ENCODE data around the gene SPATA18.
"Not testable (repeated sequence)": the region's sequence is repeated elsewhere in the genome, so short reads cannot be mapped to it uniquely, and the experiment has no call there.

Gene SPATA18

DNA sequence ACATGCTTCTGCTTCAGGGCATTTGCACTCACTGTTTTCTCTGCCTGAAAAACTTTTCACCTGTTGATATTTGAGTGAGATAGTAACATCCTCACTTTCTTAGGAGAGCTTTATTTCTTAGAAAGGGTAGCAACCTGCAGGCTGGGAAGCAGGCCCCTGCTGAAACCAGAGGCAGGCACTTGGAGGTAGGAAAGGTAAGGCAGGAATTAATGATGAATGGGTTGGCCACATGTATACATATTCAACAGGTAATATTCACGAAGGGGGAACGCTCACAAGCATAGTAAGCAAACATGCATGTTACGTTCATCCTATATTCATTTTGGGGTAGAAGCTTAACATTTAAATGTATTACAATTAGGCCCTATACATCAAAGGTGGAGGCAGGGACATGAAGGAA is 3.1 kb downstream of the SPATA18 start:
- DNase-seq = no peak

DNA sequence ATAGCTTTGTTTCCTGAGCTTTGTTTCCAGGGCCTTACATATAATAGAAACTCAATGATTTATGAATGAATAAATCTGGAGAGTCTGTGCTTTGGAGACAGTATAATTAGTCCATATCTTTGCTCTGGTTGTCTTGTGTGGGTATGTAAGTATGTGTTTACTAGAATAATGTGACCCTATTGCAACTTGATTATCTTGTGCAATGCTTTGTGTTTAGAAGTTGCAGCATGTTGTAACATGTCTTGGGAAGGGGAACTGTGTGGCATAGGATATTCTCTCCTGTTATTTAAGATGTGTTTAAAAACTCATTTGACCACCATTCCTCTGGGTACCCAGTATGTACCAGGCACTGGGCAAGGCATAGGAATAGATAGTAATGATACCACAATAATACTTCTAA is 6.1 kb downstream of the SPATA18 start:
- DNase-seq = no peak

DNA sequence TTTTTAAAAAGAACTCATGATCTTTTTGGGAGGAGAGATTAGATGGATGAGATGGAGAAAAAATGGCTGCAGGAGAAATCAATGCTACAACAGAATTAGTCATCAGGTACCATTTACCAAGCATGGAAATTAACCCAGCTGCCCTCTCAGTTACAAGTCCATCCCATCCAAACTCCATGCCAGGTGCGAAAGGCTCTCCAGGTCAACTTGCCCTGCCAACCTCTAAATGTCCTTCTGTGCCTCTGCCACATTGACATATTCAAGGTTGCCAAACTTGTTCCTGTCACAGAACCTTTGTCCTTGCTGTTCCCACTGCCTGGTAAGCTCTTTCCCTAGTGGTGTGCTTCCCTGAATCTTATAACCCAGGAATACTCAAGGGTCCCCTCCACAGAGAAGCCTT is 7.2 kb downstream of the SPATA18 start:
- DNase-seq = no peak

DNA sequence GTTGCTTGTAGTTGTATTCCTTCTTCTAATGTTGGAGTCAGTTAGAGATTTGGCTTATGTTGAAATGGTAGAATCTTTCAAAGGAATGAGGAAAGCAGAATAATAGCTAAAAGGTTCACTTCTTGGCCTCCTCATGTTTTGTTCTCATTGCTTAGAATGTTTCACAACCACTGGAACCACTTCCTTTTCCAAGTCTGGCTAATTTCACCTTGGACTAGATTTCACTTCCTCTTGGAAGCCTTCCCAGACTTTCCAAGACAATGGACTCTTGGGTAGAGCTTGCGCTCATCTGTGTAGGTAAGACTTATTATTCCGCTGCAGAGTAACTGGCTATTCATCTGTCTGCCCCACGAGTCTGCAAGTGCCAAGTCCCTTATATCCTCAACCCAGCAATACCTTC is 8.3 kb downstream of the SPATA18 start:
- no peak for DNase-seq

DNA sequence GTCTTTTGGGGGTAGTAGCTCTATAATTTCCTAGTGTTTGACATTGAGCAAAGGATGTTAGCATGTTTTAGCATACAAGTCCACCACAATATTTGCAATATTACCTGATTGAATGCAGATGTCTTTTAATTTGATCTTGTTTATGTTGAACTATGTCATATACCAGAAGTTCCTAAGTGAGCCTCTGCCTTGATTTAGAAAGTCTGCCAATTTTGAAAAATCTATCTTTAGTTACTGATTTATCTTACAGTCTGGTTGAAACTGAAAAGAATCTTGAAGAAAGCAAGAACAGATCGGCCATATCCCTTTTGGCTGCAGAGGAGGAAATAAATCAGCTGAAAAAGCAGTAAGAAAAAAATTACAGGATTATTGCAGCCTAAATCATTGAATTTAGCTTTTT is 18.5 kb downstream of the SPATA18 start:
- no peak for DNase-seq

DNA sequence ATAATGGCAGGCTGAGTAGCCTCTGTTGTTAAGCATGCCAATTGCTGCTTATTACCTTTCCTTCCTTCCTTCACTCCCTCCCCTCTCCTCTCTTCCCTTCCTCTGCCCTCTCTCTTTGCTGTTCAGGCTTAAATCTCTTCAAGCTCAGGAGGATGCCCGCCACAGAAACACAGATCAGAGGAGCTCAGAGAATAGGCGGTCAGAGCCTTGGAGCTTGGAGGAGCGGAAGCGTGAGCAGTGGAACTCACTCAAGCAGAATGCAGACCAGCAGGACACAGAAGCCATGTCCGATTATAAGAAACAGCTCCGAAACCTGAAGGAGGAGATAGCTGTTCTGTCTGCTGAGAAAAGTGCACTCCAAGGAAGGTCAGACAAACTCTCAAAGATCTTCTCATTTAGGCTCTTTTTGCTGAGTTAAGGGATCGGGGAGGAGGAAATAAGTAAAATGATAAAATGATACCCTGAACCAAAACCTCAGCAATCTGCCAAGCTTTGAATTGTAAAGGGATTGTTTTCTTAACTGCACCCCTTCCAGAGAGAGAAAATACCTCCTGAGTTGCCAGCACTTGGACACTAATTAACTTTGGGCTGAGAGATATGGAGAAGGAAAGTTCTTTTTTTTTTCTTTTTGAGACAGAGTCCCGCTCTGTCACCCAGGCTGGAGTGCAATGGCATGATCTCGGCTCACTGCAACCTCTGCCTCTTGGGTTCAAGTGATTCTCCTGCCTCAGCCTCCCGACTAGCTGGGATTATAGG is 20.9 kb downstream of the SPATA18 start:
- no peak for DNase-seq

DNA sequence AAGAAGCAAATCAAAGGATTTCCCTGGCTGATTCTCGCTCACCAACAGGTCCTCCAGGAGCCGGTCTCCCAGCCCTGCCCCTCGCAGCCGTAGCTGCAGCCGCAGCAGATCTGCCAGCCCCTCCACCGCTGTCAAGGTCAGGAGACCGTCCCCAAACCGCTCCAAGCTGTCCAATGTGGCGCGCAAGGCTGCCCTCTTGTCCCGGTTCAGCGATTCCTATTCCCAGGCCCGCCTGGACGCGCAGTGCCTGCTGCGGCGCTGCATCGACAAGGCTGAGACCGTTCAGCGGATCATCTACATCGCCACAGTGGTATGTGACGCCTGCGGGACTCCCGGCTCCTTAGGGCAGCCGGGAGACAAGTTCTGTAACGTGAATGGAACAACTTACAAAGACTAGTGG is 25.6 kb downstream of the SPATA18 start:
- no peak for DNase-seq

DNA sequence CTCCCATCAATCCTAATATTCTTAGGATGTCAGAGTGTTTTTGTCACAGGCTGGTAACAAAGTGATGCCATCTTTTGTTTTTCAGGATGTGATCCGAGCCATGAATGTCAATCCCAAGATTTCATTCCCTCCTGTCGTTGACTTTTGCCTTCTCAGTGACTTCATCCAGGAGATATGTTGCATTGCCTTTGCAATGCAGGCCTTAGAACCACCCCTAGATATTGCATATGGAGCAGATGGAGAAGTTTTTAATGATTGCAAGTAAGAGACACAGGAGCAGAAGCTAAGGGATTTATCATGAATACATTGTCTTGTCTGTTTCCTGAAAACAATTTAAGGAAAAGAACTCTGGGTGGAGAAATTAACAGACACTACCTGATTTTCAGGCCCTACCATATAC is 28.6 kb downstream of the SPATA18 start:
- no peak for DNase-seq

DNA sequence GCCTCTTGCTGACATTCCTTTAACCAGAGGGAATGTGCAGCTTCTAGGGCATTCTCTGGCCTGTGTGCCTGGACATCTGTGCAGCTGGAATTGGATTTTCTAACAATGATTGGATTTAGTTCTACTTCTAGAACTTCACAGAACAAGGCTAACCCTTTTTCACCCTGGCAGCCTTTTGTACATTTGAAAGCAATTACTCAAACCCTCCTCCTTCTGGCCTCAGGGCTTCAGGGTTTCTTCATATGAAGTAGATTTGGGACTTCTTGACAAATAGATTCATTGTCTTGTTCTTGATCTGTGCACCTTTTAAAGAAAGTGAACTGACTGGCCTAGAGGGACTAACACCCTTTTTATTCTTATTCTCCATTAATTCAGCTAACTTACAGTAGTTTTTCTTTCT is 30.1 kb downstream of the SPATA18 start:
- DNase-seq = no peak

DNA sequence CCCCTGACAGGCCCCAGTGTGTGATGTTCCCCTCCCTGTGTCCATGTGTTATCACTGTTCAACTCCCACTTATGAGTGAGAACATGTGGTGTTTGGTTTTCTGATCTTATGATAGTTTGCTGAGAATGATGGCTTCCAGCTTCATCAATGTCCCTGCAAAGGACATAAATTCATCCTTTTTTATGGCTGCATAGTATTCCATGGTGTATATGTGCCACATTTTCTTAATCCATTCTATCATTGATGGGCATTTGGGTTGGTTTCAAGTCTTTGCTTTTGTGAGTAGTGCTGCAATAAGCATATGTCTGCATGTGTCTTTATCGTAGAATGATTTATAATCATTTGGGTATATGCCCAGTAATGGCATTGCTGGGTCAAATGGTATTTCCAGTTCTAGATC is 35.3 kb downstream of the SPATA18 start:
- not testable (repeated sequence) for DNase-seq

DNA sequence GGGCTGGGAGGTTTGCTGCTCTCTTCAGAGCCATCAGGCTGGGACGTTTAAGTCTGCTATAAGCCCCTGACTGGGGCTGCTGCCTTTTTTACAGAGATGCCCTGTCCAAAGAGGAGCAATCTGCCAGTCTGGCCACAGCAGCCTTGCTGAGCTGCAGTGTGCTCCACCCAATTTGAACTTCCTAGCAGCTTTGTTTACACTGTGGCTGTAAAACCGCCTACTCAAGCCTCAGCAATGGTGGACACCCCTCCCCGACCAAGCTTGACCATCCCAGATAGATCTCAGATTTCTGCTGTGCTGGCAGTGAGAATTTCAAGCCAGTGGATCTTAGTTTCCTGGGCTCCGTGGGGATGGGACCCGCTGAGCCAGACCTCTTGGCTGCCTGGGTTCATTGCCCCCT is 40.7 kb downstream of the SPATA18 start:
- no peak for DNase-seq

DNA sequence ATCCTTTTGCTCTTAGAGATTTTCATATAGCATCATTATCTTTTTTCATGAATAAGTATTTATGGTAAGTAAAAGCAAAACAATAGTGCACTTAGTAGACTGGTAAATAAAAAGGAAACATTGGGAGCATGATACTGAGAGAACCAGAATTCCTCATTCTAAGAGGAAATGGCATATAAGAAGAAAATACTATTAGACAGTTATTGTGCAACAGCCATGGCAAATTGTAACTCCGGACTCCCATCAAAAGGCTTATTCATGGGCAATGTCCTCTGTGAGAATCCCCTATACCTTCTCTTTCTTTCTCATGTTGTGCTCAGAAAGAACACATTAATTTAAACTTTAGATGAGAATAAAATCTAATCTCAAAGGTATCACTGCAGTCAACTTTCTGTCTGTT is 42.4 kb downstream of the SPATA18 start:
- DNase-seq = no peak

DNA sequence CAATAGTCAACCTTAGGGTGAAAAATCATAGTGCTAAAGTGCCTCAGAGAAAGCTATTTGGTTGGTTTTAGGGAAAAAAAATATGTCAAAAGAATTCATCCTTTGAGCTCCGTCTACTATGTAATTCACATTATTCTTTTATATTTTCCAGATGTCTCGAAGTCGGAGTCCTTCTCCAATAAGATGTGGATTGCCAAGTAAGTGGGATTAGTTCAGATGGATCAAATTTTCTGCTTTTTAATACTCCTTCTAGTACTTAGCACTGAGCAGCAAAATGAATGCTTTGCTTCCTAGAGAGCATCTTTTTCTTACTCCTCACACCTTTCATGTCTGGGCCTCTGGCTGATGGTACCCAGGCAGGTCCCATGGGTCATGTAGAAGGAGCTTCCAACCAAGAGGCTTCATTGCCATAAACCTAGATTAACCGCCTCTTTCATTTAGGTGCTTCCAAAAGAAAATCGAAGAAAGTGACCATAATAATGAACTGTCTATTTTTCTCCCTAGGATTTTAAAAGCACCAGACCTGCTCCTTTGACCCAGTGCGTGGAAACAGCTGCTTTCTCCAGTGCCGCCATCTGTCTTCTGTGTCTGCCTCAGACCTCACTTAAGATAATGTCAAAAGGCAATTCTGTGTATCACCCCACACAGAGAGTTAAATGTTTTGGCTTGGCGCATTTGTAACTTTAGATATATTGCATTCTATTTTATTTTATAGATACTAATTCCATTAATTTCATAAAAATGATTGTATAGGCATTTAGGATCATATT is 43.5 kb downstream of the SPATA18 start:
- no peak for DNase-seq

DNA sequence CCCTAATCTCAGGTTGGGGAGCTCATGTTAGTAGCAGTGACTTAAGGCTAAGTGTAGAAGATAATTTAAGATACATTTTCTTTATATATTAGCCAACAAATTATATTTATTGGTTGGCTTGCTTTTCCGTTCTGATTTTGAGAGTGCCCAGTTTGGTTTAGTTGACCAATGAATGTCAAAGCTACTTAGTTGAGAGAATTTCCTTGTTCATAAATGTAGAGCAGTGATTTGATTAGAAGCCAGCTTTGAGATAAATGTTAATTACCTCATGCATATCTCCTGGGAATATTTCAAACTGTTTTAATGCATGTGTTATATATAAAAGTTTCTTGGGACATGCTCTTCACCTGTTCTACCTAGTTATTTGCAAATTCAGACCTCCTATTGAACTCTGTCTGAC is 44.3 kb downstream of the SPATA18 start:
- DNase-seq = no peak

DNA sequence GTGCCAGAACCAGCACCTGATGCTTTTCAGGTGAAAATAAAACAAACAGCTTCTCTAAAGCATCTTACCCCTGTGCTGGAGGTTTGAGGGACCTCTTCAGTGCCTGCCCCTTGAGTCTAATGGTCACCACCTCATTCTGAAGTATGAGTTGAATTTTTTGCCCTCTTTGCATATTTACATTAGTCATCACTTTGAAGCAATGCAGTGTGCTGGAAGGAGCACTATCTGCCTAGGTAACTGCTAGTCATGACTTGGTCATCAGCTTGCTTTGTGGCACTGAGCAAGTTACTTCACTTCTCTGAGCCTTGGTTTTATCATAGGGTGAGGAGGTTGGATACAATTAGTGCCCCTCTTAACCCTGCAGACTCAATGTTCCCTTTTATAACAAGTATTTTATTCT is 44.9 kb downstream of the SPATA18 start:
- no peak for DNase-seq

DNA sequence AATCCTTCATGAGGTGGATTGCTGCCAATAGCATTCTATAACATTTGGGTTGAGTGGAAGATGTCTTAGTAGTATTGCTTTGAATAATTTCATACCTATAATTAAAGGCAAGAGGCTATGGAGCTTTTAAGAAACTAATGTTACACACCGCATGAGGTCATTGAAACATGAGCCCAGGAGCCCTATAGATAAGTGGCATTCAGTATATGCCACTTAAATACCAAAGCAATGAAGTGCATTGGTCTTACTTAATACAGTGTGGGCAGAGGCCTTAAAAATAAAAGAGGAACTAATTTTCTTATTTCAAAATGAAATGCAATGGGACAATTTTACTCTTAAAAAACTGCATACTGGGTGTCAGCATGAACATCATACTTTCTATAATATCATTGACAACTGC is 47.5 kb downstream of the SPATA18 start:
- no peak for DNase-seq

DNA sequence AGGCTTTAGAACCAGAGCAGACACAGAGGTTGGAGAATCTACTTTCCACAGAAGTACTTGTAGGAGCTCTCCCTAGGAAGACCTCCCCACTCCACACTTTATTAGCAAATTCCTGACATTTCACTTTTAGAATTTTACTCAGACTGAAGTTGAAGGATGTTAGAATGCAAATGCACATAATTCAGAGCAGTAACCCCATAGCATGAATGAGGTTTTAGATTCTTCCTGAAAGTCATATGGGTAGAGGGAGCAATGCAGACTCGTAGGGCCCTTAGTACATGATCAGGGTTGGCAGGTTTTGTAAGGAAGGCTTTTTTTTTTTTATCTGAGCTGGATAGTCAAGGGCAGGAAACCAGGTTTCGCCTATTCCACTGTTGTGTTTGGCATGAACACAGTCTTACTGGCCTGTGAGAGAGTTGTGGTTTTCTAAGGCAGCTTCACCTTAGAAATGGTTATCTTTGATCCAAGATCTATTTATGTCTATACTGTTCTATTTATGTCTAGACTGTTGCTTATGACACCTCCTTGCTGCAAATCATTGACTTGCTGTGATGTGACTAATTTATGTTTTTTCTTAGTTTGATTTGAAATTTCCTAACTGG is 48.9 kb downstream of the SPATA18 start:
- DNase-seq = no peak

DNA sequence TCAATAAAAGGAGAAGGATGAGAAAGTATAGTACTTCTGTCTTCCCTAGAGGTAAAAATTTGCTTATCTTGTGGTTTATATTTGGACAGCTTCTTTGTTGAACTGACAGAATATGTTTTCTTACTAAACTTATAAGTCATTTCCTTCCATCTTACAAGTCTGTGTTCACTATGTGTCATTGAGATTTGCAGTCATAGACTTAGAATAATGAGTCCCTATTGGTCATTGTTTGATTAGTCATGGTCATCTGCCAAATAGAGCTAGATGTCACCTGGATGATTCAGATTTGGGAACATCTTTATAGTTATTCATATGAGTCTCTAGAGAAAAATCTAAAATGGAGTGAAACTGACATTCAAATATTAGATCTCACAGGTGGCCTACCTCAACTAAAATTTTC is 51.5 kb downstream of the SPATA18 start:
- DNase-seq = no peak

DNA sequence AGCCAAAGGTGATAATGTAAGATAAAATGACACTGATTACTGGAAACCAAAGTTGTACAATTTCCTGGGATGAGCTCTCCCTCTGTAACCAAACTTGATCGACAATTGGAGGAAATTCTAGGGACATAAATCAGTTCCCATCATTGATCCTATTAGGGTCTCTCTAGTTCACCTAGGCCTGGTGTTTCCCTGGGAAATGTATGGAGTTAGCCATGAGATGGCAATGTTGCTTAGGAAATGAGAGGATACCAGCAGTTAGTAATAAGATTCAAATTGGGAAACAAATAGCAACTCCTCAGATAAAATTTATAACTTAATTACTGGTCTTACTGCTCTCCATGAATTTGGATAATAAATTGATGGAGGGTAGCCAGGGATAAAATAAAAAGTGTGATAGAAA is 52.2 kb downstream of the SPATA18 start:
- DNase-seq = no peak

DNA sequence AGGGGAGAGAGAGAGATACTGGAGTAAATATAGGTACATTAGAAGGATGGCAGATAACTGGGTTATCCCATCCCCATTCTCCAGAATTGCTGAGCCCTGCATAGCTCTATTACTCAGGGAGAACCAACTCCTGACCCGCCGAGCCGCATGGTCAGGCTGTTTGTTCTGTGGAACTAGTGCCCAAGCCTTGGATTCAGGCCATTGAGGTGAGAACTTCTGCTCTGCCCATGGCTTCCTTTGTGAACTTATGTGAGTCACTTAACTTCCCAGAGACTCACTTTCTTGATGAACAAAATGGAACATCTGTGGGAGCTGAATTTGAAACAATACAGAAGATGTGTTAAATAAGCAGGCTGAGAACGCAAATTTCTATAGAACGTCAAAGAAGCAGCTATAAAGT is 54.2 kb downstream of the SPATA18 start:
- no peak for DNase-seq

DNA sequence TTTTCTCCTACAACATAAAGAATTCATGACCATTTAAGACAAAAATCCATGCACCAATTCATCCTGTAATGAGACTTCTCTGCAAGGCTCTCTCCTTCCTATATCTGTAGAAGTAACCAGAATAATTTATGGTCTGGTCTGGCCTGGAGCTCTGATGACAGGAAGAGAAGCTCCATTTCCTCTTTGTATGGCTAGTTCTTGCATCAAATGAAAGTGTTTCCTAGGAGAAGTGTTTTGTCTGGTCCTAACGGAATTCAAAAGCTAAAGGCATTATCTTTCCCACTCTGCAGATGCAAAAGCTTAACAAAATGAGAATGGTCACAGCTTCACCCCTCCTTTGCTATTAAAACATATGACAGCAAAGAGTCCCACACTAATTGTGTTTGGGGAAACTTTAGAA is 55.1 kb downstream of the SPATA18 start:
- DNase-seq = no peak

DNA sequence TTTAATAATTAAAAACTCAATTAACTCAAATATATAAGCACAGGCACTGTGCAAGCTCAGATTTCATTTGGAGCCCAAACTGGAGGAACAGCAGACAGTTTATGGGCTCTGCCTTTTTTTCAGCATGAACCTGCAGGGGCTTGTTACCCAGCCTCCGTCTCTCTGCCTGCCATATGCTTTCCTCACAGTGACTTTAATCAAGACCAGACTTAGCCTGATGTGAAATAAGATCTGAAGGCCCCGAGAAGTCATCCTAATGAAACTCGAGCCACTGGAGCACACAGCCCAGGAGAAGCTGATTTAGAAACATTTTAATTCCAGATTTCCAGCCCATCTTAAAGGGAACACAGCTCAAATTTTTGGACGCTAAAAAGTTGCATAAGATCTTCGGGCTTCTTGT is 55.6 kb downstream of the SPATA18 start:
- no peak for DNase-seq

DNA sequence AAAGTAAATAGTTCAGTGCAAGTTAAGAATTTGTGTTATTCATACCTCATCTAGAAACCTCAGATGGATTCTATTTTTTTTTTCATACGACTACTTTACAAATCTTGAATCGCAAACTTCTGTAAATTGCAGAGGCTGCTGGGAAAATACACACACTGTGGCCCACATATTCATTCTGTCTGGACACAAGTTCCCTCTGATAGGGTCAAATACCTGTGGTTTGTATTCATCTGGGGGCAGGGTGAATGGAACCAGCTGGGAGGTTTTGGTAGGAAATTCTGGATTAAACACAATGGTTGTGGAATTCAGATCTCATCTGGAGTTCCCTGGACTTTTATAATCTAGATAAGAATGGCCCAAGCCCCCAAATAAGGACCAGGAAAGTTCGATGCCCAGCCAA is 56.2 kb downstream of the SPATA18 start:
- no peak for DNase-seq

DNA sequence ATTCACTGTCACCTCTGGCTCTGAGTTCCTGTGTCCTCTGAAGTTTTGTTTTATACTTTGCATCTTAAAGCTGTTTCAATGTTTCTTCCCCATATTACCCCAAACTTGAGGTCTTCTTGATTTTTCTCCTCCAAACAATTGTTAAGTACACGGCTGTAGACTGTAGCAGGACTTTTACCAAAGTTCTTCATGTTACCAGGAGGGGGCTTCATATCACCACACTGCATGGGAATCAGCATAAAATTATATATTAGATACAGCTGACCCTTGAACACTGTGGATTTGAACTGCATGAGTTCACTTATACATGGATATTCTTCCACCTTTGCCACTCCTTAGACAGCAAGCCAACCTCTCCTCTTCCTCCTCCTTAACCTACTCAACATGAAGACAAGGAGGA is 56.6 kb downstream of the SPATA18 start:
- no peak for DNase-seq
